HG02885 (cell line): ENCODE data around the gene STOM.

Source experiments
- ATAC-seq: cut with Tn5 transposase; IDR thresholded peaks from one replicate; pipeline ENCODE4 v1.9.1; 2021; ENCODE audit warnings: mild to moderate bottlenecking; ENCODE audit not compliant: unreplicated experiment, poor library complexity

Gene STOM

DNA sequence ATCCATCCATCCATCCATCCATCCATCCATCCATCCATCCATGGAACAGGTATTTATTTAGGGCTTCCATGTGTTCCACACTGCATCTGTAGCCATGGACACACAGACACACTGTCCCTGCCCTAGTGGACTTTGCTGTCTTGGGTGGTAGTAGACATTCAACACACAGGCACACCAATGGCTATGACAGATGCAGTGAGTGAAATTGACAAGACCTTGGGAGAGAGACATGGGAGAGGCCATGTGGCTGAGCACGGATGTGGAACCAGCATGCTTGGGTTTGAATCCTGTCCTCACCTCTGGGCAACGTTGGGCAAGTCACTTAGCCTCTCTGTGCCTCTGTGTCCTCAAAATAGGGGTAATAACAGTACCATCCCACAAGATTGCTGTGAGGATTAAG is 45.3 kb downstream of the STOM start:
- no peak for ATAC-seq

DNA sequence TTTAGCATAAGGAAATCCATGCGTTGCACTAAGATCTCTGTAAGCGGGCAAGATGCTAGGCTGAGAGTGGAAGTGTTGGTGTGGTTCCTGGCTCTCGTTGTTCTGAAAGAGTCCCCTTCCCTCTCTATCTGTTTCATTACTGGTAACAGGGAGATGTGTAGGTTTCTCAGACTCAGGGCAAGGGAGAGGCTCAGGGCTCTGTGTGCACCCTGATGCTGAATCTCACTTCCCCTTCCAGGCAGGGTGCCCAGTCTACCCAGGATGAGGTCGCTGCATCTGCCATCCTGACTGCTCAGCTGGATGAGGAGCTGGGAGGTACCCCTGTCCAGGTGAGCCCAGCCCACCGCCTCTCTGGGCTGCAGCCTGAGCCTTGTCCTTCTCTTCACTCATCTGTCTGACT is 45.7 kb downstream of the STOM start:
- no peak for ATAC-seq

DNA sequence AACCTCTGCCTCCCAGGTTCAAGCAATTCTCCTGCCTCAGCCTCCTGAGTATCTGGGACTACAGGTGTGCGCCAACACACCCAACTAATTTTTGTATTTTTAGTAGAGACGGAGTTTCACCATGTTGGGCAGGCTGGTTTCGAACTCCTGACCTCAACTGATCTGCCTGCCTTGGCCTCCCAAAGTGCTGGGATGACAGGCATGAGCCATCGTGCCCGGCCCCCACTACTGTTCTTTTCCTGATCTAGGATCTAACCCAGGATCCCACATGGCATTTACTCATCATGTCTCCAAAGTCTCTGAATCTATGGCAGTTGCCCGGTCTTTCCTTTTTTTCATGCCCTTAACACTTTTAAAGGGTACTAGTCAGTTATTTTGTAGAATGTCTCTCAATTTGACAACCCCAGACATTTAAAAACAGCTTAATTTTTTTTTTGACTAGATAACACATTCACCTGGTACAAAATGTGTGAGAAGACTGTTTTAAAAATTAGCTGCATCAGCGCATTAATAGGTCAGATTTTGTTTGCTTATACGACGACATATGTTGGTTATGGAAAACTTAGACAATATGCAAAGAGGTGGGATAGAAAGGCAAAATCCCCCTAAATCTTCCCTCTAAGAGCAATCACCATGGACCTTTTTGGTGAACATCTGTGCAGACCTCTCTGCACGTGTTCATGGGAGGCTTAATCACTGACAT is 46.5 kb downstream of the STOM start:
- no peak for ATAC-seq

DNA sequence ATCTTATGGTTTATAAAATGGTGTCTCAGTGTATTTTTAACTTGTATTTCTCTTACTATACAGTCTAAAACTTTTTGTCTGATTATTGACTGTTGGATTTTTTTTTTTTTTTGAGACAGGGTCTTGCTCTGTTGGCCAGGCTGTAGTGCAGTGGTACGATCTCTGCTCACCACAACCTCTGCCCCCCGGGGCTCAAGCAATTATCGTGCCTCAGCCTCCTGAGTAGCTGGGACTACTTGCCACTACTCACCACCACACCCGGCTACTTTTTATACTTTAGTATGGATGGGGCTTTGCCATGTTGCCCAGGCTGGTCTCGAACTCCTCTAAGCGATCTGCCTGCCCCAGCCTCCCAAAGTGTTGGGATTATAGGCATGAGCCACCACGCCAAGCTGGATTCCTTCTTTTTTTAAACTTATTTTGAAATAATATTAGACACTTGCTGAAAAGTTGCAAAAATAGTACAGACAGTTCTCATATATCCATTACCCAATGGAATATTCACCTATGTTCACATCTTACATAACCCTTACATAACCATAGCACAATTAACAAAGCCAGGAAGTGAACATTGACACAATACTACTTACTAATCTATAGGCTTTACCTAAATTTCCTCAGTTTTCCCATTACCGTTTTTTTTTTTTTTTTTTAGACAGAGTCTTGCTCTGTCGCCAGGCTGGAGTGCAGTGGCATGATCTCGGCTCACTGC is 47.2 kb downstream of the STOM start:
- ATAC-seq = no peak

DNA sequence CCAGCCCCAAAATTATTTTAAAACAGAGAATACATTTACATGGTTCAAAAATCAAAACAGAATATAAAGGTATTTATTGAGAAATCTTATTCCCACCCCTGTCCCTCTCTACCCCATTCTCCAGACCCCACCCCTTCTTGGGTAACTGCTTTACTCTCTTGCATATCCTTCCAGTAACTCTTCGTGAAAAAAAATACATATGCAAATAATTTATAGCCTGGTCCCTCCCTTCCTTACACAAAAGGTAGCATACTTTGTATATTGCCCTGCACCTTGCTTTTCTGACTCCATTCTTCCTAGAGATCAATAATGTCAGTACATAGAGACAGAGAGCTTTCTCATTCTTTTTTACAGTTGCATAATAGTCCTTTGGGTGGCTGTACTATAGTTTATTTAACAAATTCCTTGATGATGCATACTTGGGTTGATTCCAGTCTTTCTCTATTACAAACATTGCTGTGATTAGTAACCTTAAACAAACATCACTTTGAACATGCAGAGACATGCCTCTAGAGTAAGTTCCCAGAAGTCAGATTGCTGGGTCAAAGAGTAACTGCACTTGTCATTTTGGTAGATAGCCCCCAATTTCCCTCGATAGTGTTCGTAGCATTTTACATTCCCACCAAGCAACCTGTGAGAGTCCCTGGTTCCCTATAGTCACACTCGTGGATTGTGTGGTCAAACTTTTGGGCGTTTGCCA is 47.9 kb downstream of the STOM start:
- ATAC-seq = no peak

DNA sequence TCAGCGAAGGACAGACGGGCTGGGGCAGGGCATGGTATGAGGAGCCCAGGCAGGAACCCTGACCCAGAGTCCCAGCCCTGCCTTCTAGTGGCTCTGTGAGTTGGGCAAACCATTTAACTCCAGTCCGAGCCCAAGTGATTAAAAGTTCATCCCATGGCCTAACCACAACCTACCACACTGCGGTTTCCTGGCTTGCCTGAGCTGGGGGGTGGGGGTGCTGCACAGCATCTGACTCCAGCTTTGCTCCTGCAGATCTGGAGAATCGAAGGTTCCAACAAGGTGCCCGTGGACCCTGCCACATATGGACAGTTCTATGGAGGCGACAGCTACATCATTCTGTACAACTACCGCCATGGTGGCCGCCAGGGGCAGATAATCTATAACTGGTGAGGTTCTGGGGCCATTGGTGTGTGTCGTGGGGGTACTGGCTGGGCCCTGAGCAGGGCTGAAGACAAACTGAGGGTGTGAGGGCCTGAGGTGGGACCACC is 49.0 kb downstream of the STOM start:
- ATAC-seq = no peak

DNA sequence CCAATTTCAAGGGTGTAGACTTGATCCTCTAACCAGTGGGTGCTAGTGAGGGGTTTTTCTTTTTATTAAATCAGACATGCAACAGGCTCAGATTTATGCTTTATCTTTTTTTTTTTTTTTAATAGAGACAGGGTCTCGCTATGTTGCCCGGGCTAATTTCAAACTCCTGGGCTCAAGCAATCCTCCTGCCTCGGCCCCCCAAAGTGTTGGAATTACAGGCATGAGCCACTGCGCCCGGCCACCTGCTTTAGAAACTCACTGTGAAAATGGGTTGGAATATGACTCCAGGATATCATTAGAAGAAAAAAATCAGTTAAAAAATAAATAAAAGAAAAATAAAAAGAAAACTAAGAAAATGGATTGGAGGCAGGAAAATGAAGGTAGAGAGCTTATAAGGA is 50.7 kb downstream of the STOM start:
- ATAC-seq = no peak

DNA sequence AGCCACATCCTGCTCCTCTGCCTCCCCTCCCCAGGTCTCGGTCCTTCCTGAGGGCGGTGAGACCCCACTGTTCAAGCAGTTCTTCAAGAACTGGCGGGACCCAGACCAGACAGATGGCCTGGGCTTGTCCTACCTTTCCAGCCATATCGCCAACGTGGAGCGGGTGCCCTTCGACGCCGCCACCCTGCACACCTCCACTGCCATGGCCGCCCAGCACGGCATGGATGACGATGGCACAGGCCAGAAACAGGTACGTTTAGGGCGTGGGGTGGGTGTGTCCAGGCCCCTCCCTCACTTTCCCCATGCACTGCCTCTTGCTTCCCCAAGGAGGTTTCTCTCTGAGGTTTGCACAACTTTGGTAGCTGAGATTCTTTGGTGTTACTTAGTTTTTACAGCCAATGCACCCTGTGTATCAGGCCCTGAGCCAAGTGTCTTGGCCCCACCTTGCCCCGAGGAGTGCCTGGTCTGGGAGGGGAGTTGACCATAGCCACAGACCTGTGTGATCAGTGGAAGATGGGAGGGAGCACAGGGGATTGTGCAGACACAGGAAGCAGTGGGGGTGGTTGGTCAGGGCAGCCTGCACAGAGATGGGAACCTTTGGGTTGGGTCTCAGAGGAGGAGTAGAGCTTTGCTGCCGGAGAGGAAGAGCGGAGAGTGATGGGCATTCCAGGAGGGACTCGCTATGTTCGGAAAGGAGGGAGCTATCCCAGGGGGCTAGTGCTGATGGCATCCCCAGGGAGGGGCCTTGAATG is 51.2 kb downstream of the STOM start:
- no peak for ATAC-seq

DNA sequence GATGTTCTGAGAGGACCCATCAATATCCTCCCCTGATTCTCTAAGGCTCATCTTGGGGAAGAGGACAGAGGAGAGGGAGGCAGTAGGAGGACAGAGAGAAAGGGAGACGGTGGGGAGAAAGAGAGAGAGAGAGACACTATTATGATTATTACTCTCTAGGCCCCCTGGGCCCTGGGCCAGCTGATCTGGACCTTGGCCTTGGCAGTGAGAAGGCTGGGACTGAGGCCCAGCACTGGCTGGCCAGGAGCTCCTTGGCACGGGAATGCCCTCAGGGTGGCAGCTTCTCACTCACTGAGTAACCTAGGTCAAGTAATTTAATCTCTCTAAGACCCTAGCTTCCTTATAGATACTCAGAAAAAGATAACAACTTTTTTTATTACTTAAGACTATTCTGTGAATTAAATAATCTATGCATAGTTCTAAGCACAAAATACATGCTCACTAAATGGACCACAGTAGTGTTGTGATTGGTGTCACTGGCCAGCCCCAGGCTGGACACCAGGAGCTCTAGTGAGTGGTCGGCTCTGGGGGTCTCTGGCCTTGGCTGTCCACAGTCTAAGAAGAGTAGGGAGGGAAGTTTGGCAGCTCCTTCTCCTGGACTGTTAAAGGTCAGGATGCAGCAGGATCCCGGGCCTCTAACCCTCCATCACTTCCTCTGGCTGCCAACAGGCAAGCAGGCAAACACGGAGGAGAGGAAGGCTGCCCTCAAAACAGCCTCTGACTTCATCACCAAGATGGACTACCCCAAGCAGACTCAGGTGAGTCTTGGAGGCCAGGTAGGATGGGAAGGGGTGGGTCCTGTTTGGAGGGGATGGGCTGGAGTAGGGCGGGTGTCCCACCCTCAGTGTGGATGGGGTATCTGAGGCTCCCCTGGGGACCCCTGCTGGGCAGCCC is 52.1 kb downstream of the STOM start:
- no peak for ATAC-seq

DNA sequence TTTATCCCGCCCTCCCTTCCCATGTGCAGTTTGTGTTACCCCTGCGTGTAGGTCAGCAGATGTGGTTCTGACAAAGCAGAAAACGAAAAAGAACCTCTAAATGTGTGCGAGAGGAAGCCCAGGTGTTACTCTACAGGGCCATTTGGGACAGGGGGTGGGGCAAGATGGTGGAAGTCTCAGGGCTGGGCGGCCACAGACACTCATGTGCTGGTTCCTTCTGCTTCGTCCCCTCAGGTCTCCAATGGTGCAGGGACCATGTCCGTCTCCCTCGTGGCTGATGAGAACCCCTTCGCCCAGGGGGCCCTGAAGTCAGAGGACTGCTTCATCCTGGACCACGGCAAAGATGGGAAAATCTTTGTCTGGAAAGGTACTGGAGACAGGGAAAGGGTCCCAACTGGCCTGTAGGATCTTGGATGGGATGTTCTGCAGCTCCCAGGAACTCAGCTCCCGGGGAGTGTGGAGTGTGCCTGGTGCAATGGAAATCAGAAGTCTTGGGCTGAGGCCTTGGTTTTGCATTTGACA is 53.1 kb downstream of the STOM start:
- no peak for ATAC-seq

DNA sequence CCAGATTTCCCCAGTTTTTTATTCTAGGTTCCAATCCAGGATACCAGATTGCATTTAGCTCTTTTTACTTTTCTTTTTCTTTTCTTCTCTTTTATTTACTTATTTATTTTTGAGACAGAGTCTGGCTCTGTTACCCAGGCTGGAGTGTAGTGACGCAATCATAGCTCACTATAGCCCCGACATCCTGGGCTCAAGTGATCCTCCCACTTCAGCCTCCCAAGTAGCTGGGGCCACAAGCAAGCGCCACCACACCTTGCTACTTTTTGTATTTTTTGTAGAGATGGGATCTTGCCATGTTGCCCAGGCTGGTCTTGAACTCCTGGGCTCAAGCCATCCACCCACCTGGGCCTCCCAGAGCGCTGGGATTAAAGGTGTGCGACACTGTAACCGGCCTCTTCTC is 53.7 kb downstream of the STOM start:
- no peak for ATAC-seq

DNA sequence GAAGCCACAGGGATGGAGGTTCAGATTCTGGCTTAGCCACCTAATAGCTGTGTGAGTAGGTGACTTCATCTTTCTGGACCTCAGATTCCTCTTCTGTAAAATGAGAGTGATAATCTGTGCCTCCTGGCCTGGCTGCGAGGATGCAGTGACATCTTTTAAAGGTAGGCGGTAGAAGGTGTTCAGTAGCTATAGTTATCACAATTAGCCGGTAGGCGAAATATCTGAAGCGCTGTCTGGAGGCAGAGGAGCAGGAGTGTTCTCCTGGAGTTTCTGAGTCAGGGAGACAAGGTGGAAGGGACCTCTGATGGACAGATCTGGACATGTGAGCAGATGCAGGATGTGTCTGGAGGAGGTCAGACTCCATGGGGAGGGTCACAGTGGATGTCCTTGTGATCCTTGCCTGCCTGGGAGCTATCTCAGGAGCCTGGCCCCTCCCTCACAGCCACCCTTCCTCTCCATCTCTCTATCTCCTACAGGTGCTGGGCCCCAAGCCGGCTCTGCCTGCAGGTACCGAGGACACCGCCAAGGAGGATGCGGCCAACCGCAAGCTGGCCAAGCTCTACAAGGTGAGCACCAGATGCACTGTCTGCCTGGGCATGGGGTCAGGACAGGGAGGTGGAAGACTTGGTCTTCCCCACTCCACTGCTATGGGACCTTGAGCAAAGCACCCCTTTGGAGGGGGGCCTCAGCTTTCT is 56.4 kb downstream of the STOM start:
- no peak for ATAC-seq

DNA sequence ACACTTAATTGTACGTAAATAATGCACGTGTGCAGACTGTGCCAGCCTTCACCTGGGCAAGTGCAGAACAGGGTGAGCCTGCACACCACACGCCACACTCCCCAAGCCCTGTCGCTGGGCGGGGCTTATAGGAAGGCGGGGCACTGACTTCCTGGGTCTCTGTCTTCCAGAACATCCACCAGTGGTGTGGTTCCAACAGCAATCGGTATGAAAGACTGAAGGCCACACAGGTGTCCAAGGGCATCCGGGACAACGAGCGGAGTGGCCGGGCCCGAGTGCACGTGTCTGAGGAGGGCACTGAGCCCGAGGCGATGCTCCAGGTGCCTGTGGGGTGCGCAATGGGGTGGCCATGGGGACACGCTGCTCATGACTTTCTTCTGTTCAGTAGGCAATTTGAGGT is 57.9 kb downstream of the STOM start:
- no peak for ATAC-seq

DNA sequence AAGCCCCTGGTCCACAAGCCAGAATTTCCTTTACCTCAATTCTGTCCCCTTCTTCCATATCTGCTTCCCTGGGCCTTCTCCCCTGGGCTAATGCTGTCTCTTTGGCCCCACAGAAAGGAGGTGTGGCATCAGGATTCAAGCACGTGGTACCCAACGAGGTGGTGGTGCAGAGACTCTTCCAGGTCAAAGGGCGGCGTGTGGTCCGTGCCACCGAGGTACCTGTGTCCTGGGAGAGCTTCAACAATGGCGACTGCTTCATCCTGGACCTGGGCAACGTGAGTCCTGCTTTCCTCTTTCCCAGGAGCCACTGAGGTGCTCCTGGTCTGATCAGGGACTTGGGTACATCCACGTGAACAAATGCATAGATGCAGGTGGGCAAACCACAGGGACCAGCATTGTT is 59.5 kb downstream of the STOM start:
- no peak for ATAC-seq

DNA sequence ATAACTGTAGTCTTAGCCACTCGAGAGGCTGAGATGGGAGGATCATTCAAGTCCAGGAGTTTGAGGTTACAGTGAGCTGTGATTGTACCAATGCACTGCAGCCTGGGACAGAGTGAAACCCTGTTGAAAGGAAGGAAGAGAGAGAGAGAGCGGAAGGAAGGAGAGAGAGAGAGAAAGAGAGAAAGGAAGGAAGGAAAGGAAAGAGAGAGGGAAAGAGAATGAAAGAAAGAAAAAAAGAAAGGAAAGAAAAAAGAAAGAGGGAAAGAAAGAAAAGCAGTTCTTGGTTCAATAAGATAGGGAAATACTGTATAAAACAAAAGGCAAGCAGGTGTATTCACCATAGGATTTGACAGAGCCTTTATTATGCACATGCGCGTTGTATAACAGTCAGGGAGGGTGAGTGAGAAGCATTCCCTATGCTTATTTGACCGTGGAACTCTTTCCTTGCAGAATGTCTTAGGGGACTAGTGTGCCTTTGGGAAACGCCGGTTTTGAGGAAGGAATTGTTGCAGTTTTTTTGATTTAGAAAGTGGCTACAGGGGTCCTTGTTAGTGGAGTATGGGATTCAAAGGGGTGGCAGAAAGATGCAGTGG is 60.1 kb downstream of the STOM start:
- ATAC-seq = no peak

DNA sequence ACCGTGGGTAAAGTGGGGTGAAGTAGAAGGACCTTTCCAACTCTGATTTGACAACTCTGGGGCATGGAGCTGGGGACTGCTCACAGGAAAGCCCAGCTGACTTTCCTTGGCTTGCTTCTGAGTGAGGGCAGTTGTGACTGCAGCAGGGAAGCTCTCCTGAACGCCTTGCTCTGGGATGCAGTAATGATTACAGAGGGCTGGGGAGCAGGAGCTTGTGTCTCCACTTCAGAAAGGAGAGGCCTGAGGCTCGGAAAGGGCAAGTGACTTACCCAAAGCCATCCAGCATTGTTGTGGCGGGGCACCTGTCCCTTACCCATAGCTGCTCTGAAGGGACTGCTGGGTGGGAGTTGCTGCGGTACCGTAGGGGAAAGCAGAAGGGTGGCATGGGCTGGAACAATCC is 60.9 kb downstream of the STOM start:
- no peak for ATAC-seq

DNA sequence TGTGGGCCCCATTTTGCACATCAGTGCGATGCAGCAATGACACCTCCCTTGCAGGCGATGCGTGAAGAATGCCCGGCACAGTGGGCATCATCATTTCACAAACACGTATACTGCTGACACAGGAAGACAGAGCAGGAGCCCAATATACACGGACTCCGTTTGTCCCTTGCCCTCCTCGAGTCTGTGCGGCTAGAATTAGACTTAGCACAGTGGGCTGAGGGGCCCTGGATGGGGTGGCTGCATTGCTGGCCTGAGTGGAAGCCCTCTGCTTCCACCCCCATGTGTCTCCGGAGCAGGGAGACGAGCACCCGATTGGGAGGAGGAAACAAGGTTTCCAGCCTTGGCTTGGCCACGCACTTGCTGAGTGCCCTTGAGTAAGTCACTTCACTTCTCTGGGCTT is 61.3 kb downstream of the STOM start:
- no peak for ATAC-seq

DNA sequence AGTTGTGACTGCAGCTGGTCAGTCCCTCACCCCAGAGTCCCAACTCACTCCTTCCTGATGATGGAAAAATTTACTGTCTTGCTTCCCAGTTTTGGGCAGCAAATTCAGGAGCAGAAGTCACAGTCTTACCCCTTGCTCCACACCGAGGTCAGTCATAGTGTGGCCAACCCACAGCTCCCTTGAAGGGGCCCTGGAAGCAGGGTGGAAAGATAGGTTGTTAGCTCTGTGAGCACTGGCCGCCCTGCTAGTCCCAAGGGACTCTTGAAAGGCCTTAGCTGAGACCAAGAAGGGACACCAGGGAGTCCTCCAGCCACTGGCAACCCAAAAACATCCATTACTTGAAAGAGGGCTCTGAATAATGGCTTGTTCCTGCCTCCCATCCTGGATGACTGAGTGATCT is 62.1 kb downstream of the STOM start:
- no peak for ATAC-seq
